PC-9 (cell line): ENCODE results near the gene YRDC. TPM values are rescaled to one million over a fixed set of nuclear protein-coding genes. Genes with fewer than 3 reads are reported as not detected.

Experiments
- BruUV-seq: library from RNA; stranded (reverse); fragments of 400-500 nt; replicated peaks from 2 replicates; lab custom pipeline; 2021; lab: Mats Ljungman, UMichigan
- CTCF ChIA-PET: fragments of 300-600 bp; sonication (Branson Sonifier 250); formaldehyde crosslinking; loops from one replicate; lab custom pipeline; 2022; ENCODE audit warnings: antibody characterized with exemption; lab: Charles Lee
- POLR2A ChIA-PET: fragments of 300-600 bp; sonication (Branson Sonifier 250); formaldehyde crosslinking; loops from one replicate; lab custom pipeline; 2022; ENCODE audit warnings: antibody characterized with exemption; ENCODE audit not compliant: unreplicated experiment; lab: Charles Lee
- DNase-seq, 2 experiments: peaks; one replicate each; pipeline versions ENCODE4 v3.0.0 to v3.0.0-alpha.2; 2015 to 2022; ENCODE audit warnings: mixed read lengths in 1 of 2
- H2AFZ ChIP-seq: fragments of 200-600 bp; sonication (generic); 2 replicates; pipeline ENCODE4 v1.8.1; 2017; ENCODE audit warnings: antibody characterized with exemption
- H3F3A ChIP-seq: fragments of 200-600 bp; sonication (generic); 2 replicates; pipeline ENCODE4 v1.8.1; 2017; ENCODE audit warnings: antibody characterized with exemption, mild to moderate bottlenecking, low read depth; ENCODE audit not compliant: insufficient read depth
- H3K27ac ChIP-seq: fragments of 200-600 bp; sonication (generic); 2 replicates; pipeline ENCODE4 v1.6.1; 2016; ENCODE audit warnings: mixed run types
- H3K27me3 ChIP-seq: fragments of 200-600 bp; sonication (generic); 2 replicates; pipeline ENCODE4 v1.6.1; 2016; ENCODE audit warnings: low read depth, mixed run types; ENCODE audit not compliant: insufficient read depth
- H3K36me3 ChIP-seq: fragments of 200-600 bp; sonication (generic); 2 replicates; pipeline ENCODE4 v1.6.1; 2016; ENCODE audit warnings: low read depth, mixed run types
- H3K4me1 ChIP-seq: fragments of 200-600 bp; sonication (generic); replicated peaks from 2 replicates; pipeline ENCODE4 v1.6.1; 2016; ENCODE audit warnings: mixed run types; ENCODE audit not compliant: insufficient read depth
- H3K4me2 ChIP-seq: fragments of 200-600 bp; sonication (generic); 2 replicates; pipeline ENCODE4 v1.6.1; 2017; ENCODE audit warnings: mixed run types
- H3K4me3 ChIP-seq: fragments of 200-600 bp; sonication (generic); 2 replicates; pipeline ENCODE4 v1.6.1; 2016; ENCODE audit warnings: mixed run types
- H3K79me2 ChIP-seq: fragments of 200-600 bp; sonication (generic); 2 replicates; pipeline ENCODE4 v1.6.1; 2017; ENCODE audit warnings: low read depth, mixed run types
- H3K9me2 ChIP-seq: fragments of 200-600 bp; sonication (generic); 2 replicates; pipeline ENCODE4 v1.8.1; 2017; ENCODE audit warnings: mild to moderate bottlenecking; ENCODE audit not compliant: insufficient read depth
- H3K9me3 ChIP-seq: fragments of 200-600 bp; sonication (generic); 2 replicates; pipeline ENCODE4 v1.8.1; 2016; ENCODE audit warnings: low read depth; ENCODE audit not compliant: insufficient read depth
- H4K20me1 ChIP-seq: fragments of 200-600 bp; sonication (generic); 2 replicates; pipeline ENCODE4 v1.8.1; 2017; ENCODE audit not compliant: insufficient read depth
- CTCF ChIP-seq: fragments of 200-600 bp; sonication (generic); conservative IDR thresholded peaks from 2 replicates; pipeline ENCODE4 v1.6.1; 2017; ENCODE audit warnings: mixed run types, antibody characterized with exemption, mild to moderate bottlenecking, moderate library complexity
- EZH2 ChIP-seq: fragments of 200-600 bp; sonication (generic); IDR thresholded peaks from 2 replicates; pipeline ENCODE4 v1.8.0; 2017; ENCODE audit warnings: antibody characterized with exemption, low read depth
- intact Hi-C: fragments of 100-400 bp; cut with micrococcal nuclease; formaldehyde crosslinking; loops from one replicate; pipeline ENCODE4 v1.10.0; 2022; ENCODE audit not compliant: unreplicated experiment
- total RNA-seq: library from RNA; stranded (reverse); gene quantifications from 2 replicates; pipeline ENCODE4 v1.2.3, GENCODE V29; 2021

Gene YRDC
- total RNA-seq, 1 experiment from 2014 or later, result 13.2 TPM

GRCh38 chr1:37821481-37821880 is 13.5 kb upstream of the YRDC start:
- no peak overlapping the region for H3K4me2 ChIP-seq
- H3K27me3 ChIP-seq, result no peaks in the 10 kb centered on the region
- no peaks in the 10 kb centered on the region for H3K9me2 ChIP-seq
- peaks cover 35% of the 10 kb centered on the region for H3K36me3 ChIP-seq
- no peaks in the 10 kb centered on the region for H3K79me2 ChIP-seq
- no peak overlapping the region for H2AFZ ChIP-seq
- no peak overlapping the region for H3K27ac ChIP-seq
- TF ChIP-seq EZH2 (no peak), CTCF (no peak)
- H3F3A ChIP-seq, result no peaks in the 10 kb centered on the region; the same call in 1 of the 2 replicates
- ChIA-PET POLR2A (no interaction called here), CTCF (interaction anchor here (0.6 kb wide), 1 partner anchor 14 kb away, joined by 7 read pairs; the partner anchor contains the start of genes C1orf122 and YRDC)
- H3K4me1 ChIP-seq, result no peaks in the 10 kb centered on the region
- no peaks in the 10 kb centered on the region for H3K9me3 ChIP-seq
- intact Hi-C loops, result no loop called here
- no peak overlapping the region for H3K4me3 ChIP-seq
- no peaks in the 10 kb centered on the region for H4K20me1 ChIP-seq
- no TSS peak for BruUV-seq
- no peak for DNase-seq

- Histone ChIP-seq H3K4me1 (no peaks in the 10 kb centered on the region), H3K9me3 (no peaks in the 10 kb centered on the region), H3F3A (peaks cover 2% of the 10 kb centered on the region; the same call in 1 of the 2 replicates), H3K4me3 (no peak overlapping the region), H3K27ac (no peak overlapping the region), H3K79me2 (no peaks in the 10 kb centered on the region), H3K27me3 (no peaks in the 10 kb centered on the region), H4K20me1 (peaks cover 6% of the 10 kb centered on the region; the same call in 1 of the 2 replicates), H3K4me2 (no peak overlapping the region), H2AFZ (no peak overlapping the region), H3K36me3 (peaks cover 24% of the 10 kb centered on the region), H3K9me2 (no peaks in the 10 kb centered on the region)
- intact Hi-C loops, result no loop called here
- POLR2A ChIA-PET, result no interaction called here
- TF ChIP-seq EZH2 (no peak), CTCF (no peak)
- DNase-seq, result no peak
- no TSS peak for BruUV-seq
- CTCF ChIA-PET, result no interaction called here
Measured at GRCh38 chr1:37817481-37817880, 9.5 kb upstream of the YRDC start.

GRCh38 chr1:37814252-37814651 is 6.2 kb upstream of the YRDC start:
- peaks cover 15% of the 10 kb centered on the region for H3K36me3 ChIP-seq

More at GRCh38 chr1:37814252-37814651, 6.2 kb upstream of the YRDC start:
- Histone ChIP-seq H2AFZ (no peak overlapping the region), H3K4me2 (no peak overlapping the region), H4K20me1 (peaks cover 8% of the 10 kb centered on the region; the same call in 1 of the 2 replicates), H3K27me3 (no peaks in the 10 kb centered on the region), H3K4me1 (peaks cover 7% of the 10 kb centered on the region), H3K79me2 (peaks cover 16% of the 10 kb centered on the region), H3K4me3 (no peak overlapping the region), H3K27ac (no peak overlapping the region), H3F3A (peaks cover 14% of the 10 kb centered on the region), H3K9me3 (no peaks in the 10 kb centered on the region), H3K9me2 (no peaks in the 10 kb centered on the region)
- TF ChIP-seq CTCF (no peak), EZH2 (no peak)
- CTCF ChIA-PET, result interaction anchor here (0.6 kb wide), 1 partner anchor 160 kb away, joined by 3 read pairs; no protein-coding TSS in a partner anchor
- BruUV-seq, result no TSS peak
- intact Hi-C loops, result no loop called here
- DNase-seq, result no peak
- POLR2A ChIA-PET, result interaction anchor here (0.6 kb wide), 1 partner anchor 32 kb away, joined by 5 read pairs; no protein-coding TSS in a partner anchor
